HG03280 (cell line): Measurements from ENCODE around the gene SHC2.

Experiments used
- ATAC-seq: cut with Tn5 transposase; IDR thresholded peaks from one replicate; pipeline ENCODE4 v1.9.1; 2021; ENCODE audit warnings: mild to moderate bottlenecking, moderate library complexity; ENCODE audit not compliant: unreplicated experiment

The SHC2 gene

DNA sequence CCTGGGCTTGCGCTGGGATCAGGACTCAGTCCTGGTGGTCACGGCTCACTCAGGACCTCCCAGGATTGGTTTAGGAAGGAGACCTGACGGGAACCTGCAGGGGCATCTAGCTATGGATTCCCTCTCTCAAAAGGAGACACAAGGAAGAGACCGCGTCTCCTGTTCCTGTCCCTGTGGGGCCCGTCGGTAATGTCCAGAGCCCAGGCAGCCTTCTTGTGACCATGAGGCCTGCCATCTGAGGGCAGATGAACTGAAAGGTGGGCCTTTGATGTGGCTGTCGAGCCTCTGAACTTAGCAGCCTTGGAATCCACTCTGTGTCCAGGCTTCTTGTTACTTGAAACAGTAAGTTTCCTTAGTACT, 84.7 kb downstream of the SHC2 start:
- ATAC-seq: no peak

DNA sequence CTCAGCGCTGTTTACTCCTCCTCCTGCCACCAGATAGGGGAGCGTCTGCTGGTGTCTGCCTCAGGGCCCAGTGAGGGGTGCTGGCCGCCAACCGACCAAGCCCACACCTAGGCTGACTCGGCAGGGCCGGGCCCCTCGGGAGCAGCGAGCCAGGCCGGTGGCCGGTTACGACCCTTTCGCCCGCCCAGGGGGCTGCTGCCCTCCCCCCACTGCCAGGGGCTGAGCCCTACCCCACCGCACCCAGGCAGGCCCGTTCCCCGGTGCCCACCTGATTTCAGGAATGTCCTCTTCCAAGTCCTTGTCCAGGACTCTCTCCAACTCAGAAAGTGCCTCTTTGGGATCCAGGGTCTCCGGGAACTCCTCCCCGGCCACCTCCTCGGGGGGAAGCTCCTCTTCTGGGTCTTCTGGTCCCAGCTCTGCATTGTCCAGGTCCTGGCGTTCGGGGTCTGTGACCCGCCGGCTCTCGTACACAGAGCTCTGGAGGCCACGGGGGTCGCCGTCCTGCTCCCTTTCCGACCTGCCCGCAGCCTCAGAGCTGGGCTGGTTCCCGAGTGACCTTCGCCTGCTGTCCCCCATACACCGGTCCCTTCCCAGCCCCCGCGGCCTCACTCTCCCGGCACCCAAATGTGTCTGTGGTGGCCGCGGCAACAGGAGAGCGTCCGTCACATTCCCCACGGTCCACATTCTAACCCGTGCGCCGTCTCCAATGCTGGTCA, 85.3 kb downstream of the SHC2 start:
- ATAC-seq: no peak

DNA sequence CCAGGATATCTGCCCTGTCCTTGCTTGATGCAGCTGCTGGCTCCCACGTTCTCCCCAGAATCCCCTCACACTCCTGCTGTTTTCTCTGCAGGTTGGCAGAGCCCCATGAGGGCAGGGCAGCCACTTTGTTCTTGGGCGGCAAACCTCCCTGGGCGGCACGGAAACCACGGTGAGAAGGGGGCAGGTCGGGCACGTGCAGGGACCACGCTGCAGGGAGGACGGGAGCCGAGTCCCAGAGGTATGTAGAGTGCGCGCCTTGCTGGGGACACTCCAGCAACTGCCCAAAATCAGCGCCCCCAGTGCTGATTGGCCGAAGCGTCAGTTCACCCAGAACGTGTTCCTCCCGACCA, 86.0 kb downstream of the SHC2 start:
- no peak for ATAC-seq

DNA sequence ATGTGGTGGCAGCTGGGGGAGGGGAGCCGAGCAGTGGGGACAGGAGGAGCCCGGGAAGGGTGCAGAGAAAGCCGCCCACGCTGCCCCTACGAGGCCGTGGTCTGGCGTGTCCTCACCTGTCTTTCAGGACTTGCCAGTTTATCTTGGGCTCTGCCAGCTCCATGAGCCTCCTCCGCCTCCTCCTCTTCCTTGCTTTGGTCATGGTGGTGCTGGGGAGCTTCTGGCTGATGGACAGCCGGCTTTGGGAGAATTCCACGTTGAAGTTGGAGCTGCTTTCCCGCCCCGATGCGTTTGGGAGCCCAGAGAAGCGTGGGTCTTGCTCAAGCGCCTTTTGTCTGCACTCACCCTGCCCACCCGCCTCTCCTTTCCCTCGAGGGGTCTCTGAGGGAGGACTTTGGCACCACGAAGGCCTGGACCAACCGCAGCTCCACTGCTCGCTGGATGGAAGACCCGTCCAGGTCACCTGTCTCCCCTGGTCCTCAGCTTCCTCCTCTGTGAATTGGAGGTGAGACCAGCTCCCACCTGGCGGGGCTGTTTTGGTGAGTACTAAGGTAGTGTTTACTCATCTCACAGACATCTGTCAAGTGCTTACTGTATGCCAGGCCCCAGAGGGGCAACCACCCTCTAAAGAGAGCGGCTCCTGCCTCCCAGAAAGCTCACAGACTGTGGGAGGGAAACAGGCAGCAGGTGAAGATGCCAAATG, 86.5 kb downstream of the SHC2 start:
- ATAC-seq: no peak

DNA sequence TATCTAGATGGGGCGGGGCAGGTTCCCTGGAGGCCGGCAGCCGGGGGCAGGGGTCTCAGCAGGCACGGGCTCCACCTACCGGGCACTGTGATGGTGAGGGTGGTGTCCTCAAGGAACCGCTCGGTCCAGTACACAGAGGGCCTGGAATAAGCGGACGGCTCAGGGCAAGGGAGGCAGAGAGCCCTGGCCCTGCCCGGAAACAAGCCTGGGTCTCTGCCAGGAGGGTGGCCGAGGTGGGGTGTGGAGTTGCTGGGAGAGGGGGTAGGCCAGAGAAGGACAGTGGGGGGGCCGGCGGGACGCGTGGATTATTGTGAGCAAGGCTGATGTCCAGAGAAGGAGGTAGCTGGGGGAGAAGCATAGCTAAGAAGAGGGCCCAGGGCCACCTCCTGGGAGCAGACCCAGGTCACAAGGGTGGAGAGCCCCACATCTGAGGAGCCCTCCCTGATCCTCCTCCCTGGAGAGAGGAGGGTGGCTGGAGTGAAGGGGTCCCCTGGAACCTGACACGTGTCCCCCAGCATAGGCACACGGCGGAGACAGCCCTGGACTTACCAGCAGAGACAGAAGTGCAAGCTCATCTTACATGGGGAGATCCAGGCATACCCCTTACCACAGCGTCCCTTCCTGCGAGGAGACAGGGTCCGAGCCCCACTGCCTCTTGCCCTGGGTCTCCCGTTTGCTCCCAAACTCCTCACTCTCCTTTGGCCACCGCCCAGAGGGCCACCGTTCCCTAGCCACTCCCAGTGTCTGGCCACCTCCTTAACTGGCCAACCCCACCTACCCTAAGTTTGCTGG, 87.2 kb downstream of the SHC2 start:
- no peak for ATAC-seq

DNA sequence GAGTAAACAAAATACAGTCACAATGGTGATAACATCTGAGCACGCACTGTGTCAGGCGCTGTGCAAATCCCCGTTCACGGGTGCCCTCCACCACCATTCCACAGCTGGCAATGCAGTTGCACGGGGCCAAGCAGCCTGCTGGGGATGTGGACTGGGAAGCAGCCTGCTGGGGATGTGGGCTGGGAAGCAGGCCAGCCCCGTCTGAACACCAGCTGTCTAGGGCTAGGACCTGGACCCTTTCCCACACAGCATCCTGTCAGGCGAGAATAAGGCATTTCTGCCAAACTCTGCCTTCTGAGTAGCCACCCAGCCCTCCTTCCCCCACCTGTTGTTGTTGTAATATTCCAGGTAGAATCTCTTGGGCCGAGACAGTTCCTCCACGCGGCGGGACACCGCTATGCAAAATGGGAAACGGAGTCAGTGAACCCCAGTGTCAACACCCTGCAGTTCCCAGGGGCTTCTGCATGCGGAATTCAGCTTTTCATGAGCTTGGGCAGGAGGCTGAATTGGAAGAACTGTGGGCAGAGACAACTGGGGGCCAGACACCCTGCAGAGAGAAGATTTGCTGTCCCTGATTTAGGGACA, 88.4 kb downstream of the SHC2 start:
- ATAC-seq: no peak

DNA sequence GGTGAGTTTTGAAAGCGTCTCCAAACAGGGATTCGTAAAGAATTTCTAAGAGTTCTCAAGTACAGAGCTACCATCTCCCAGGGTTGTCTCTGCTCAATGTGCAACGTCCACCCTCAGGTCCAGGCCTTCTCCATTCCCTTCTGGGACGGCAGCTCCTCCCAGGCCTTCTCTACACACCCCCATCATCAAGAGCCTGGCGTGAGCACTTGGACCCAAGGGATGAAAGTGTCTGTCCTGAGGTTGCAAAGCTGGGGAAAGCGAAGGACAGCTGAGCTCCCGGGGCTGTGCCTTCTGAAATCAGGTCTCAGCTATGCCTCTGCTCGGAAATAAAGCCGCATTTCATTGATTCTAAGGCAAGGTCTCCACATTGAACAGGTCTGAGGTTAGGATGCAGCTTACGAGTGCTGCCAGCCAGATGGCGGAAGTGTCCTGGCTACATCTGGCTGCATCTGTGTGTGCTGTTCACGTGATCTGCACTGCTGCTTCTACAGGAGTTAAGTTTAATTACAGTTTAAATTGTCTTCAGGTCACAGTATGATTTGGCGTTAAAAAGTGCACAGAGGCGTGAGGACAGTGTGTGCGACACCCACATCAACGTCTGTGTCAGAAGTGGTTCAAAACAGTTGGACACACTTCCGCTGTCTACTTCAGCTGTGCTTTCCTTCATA, 89.2 kb downstream of the SHC2 start:
- no peak for ATAC-seq

DNA sequence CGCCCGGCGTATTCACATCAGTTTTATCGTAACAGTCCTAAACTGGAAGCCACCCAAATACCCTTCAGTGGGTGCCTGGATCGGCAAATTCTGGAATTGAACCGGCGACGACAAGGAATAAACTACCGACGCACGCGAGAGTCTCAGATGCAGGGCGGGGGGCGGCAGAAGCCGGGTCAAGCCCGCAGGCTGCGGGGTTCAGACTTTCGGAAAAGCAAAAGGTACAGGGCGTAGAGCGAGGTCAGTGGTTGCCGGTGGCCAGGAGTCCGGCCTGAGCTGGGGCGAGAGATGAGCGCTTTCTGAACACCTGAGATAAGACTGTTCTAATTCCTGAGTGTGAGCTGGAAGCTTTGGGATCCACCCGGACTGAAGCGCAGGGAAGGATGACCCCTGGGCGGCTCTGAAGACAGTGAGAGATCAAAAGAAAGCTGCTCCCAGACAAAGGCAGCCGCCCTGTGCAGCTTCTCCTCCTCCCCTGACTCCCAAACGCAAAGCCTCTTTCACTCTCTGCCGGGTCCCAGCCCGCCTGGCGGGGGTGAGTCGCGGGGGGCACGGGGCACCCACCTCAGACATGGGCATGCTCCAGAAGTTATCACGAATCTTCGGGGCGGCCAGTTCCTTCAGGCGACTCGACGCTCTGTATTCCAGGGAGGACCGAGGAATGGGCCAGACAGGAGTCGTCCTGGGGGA, 90.0 kb downstream of the SHC2 start:
- no peak for ATAC-seq

DNA sequence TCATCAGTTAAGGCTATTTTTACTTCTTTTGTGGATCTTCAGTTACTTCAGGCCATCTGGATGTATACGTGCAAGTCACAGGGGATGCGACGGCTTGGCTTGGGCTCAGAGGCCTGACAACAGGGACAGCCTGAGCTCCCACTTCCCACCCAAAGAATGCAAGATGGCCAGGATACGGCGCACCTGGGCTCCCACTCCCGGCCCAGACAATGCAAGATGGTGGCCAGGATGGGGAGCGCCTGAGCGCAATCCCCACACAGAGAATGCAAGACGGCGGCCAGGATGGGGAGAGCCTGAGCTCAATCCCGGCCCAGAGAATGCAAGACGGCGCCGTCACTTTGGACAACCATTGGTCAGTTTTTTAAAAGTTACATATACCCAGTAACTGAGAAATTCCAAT, 91.0 kb downstream of the SHC2 start:
- no peak for ATAC-seq

DNA sequence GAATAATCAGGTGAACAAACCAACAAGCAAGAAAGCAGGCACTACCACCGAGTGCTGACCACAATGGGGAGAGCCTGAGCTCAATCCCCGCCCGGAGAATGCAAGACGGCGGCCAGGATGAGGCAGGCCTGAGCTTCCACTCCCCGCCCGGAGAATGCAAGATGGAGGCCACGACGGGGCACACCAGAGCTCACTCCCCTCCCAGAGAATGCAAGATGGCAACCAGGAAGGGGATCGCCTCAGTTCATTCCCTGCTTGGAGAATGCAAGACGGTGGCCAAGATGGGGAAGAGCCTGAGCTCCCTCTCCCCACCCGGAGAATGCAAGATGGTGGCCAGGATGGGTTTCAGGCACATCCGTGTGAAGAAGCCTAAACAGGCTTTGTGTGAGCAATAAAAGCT, 91.6 kb downstream of the SHC2 start:
- ATAC-seq: no peak

DNA sequence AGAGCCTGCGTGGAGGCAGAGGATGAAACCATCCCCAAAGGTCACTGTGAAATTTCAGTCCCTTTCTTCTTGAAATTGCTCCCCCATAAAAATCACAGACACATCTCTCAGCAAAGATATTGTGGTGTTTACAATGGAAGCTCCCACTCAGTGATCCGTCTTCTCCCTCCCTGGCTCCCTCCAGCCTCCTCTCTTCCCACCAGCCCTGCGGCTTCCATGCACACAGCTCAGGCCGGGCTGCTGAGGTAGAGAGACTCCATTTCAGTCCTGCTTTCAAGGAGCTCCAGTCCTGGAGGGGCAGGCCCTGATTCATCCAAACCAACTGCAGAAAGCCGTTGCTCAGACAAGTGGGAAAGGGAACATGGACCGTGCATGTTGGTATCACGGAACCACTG, 92.2 kb downstream of the SHC2 start:
- no peak for ATAC-seq

DNA sequence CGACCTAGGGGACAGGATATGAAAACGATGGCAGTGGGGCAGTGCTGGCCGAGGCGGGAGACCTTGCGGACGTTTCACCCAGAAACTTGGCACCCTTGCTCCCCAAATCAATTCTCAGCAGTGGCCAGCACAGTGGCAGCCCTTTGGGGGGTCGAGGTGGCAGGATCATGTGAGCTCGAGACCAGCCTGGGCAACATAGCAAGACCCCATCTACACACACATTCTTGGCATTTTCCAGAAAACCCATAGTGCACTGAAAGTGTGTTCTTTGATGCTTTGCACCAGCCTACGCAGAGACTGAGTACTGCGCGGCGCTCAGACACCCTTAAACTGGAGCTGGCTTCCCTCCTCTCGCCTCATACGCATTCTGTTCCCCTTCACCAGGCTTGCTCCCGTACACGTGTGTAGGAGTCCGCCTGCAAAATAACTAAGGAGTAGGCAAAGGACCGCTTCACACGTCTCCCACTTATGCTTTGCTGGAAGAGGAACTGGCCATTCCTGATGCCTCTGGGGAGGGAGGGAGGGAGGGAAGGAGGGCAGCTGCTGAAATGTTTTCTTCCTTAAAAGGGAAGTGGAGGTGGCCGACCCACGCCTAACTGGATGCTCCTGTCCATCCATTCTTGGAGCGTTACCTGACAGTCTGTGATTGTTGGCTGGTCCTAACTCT, 92.7 kb downstream of the SHC2 start:
- ATAC-seq: no peak

DNA sequence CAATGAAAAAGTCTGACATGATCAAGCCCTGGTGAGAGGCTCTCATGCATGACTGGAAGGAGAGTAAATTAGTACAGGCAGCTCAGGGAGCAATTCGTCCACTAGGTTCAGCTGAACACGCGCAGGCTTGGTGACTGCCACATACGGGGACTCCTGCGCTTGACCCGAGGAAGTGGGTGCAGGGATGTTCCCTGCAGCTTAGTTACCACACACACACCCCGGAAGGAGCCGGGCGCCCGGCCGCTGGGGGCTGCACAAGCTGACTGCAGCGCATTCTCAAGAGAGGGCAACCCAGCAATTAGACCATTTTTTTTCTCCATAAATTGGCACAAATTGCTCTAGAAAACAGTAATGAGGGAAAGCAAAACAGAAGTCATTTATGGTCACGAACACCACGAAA, 93.3 kb downstream of the SHC2 start:
- ATAC-seq: no peak

DNA sequence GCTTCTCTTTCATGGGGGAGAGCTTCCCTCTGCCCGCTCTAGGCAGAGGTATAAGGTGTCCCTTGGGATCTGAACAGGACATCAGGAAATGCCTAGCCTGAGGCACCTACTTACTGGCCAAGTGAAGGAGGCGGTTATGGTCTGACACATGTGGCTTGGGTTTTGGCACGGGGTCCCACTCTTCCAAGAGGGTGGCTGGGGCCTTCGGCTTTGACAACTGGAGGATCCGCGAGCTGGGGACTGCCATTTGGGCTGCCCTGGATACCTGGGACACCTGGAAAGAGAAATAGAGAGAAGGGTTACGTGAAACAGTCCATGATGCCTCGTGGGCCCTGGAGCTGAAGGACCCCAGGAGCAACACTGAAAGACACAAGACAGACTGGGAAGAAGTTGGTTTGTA, 93.9 kb downstream of the SHC2 start:
- ATAC-seq: no peak
